Gastroesophageal sphincter (tissue), 4 donors: ENCODE results near the gene PLIN5. TPM values are rescaled to one million over a fixed set of nuclear protein-coding genes. Genes with fewer than 3 reads are reported as not detected.

Experiments used
- ATAC-seq: fragments of 150-250 bp; one replicate; pipeline ENCODE4 v1.9.1; 2016; ENCODE audit warnings: mild to moderate bottlenecking, moderate library complexity
- H3K27ac ChIP-seq, 4 donors: fragments of 200-600 bp; sonication (generic) in 3 of 4; 1 replicate in 3 of 4; 2 replicates in 1 of 4; pipeline ENCODE4 v1.5.1; 2016 to 2019
- H3K27me3 ChIP-seq: fragments of 200-600 bp; sonication (generic); one replicate; pipeline ENCODE4 v1.5.1; 2019
- H3K36me3 ChIP-seq, 2 donors: fragments of 200-600 bp; sonication (generic); one replicate each; pipeline ENCODE4 v1.5.1; 2019; ENCODE audit warnings: control low read depth in 1 of 2
- H3K4me1 ChIP-seq, 3 donors: fragments of 200-600 bp; sonication (generic); 1 replicate in 2 of 3; 2 replicates in 1 of 3; pipeline ENCODE4 v1.5.1; 2016 to 2019; ENCODE audit warnings: control low read depth in 2 of 3
- H3K4me3 ChIP-seq, 2 donors: fragments of 200-600 bp; sonication (generic); one replicate each; pipeline ENCODE4 v1.5.1; 2019; ENCODE audit warnings: mild to moderate bottlenecking in 1 of 2, moderate library complexity in 1 of 2
- H3K9me3 ChIP-seq, 3 donors: fragments of 200-600 bp; sonication (generic); one replicate each; pipeline ENCODE4 v1.5.1; 2017 to 2019; ENCODE audit warnings: control low read depth in 2 of 3
- CTCF ChIP-seq, 4 experiments: fragments of 200-600 bp in 2 of 4; fragments of 450-650 bp in 2 of 4; sonication (generic) in 1 of 4; IDR thresholded peaks; one replicate each; pipeline ENCODE4 v1.5.1; 2017 to 2019; ENCODE audit warnings: antibody characterized with exemption in 4 of 4, mild to moderate bottlenecking in 2 of 4, moderate library complexity in 2 of 4
- EP300 ChIP-seq: sonication (generic); formaldehyde crosslinking; IDR thresholded peaks from one replicate; pipeline ENCODE4 v1.6.1; 2017; ENCODE audit warnings: antibody characterized with exemption, mild to moderate bottlenecking
- POLR2A ChIP-seq, 2 donors: fragments of 450-650 bp; IDR thresholded peaks; one replicate each; pipeline ENCODE4 v1.6.1; 2017; ENCODE audit warnings: antibody characterized with exemption in 2 of 2, mild to moderate bottlenecking in 2 of 2, moderate library complexity in 1 of 2
- POLR2AphosphoS5 ChIP-seq: sonication (generic); formaldehyde crosslinking; IDR thresholded peaks from one replicate; pipeline ENCODE4 v1.6.1; 2017; ENCODE audit warnings: antibody characterized with exemption
- WGBS, 2 donors: methylation state at CpG; one replicate each; pipeline ENCODE4 v1.1.5; 2018; ENCODE audit warnings: low coverage in 1 of 2; 5-methylcytosine and 5-hydroxymethylcytosine counted together
- total RNA-seq, 4 donors: library from RNA; depleted of rRNA; stranded (reverse); fragments of >200 nt; gene quantifications; one replicate each; pipeline ENCODE4 v1.1.0, GENCODE V29; 2016

The PLIN5 gene
- total RNA-seq, 4 donors from 2014 or later, result 0.49 to 24.3 (median 11.2) TPM

DNA sequence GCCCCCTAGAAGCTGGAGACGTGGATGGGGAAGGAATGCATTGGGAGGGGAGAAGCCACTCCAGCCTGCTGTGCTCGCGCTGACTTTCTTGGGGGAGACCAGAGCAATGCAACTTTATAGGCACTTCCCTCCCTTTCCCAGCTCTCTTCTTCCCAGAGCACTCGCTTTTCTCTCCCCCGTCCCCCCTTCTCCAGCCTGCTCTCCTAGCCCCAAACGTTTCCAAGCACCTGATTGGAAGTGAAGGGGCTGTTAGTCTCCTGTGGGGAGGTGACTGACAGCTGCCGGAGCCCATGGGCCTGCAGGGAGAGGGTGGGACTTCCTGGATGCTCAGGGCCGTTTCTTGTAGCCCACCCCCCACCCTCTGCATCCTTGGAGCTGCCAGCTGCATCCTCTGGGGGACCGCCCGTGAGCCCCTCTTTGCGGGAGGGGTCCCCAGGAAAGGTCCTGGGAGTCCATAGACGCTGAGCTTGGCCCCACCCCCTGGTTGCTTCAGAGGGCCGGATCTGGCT lies 60.5 kb downstream of the PLIN5 start:
- Histone ChIP-seq H3K4me1 (peaks cover 3 to 35% (median 20%) of the 10 kb centered on the region in 3 donors), H3K4me3 (peak overlapping the region in 1 of 2 donors; percentile 98), H3K36me3 (peaks cover 0 to 46% of the 10 kb centered on the region in 2 donors), H3K9me3 (no peaks in the 10 kb centered on the region), H3K27ac (peak overlapping the region in 3 of 4 donors; percentile 3 to 80 (median 43)), H3K27me3 (no peaks in the 10 kb centered on the region)
- TF ChIP-seq POLR2AphosphoS5 (no peak), CTCF (IDR thresholded peaks at IDR 0.05) (no peak), EP300 (no peak), POLR2A (IDR thresholded peaks at IDR 0.05) (no peak)
- 5% methylated on average over 7 of the region's 13 CpGs; no CpG with 5 or more reads in 1 of the 2 donors for WGBS, 2 donors
- ATAC-seq, result no peak

- WGBS, 2 donors, result 11 to 13% methylated on average over 10 to 14 of the region's 23 CpGs
- Histone ChIP-seq H3K4me1 (peaks cover 3 to 35% (median 20%) of the 10 kb centered on the region in 3 donors), H3K4me3 (peak overlapping the region in 1 of 2 donors; percentile 98), H3K27ac (peak overlapping the region in 3 of 4 donors; percentile 3 to 80 (median 43)), H3K9me3 (no peaks in the 10 kb centered on the region), H3K27me3 (no peaks in the 10 kb centered on the region), H3K36me3 (peaks cover 0 to 40% of the 10 kb centered on the region in 2 donors)
- TF ChIP-seq CTCF (IDR thresholded peaks at IDR 0.05) (no peak), POLR2A (IDR thresholded peaks at IDR 0.05) (no peak), EP300 (no peak), POLR2AphosphoS5 (no peak)
- ATAC-seq, result no peak
Measured at GRCh38 chr19:4473763-4474513, 61.1 kb downstream of the PLIN5 start.

DNA sequence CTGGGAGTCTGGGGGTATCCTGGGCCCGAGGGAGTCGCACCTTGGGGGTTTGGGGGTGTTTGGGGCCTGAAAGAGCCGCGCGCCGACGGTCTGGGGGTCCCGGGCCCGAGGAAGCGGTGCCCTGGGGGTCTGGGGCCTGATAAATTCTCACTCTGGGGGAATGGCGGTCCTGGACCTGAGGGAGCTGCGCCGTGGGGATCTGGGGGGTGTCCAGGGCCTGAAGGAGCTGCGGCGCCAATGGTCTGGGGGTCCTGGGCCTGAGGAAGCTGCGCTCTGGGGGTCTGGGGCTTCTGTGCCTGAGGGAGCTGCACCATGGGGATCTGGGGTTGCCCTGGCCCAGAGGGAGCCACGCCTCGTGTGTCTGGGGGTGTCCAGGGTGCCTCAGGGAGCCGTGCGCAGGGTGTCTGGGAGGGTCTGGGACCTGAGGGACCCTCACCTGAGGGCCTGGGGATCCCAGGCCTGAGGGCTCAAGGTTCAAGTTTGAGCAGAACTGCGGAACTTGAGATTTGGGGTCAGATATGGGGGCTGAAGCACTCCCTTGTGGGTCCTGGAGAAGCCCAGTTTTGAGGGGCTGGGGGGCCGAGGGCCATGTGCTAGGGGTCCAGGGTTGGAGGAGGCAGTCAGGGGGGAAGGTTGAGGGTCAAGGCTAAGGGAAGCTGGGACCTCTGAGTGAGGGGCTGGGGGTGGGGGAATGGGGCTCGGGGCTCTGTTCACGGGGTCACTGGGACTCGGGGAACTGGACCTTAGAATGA lies 61.8 kb downstream of the PLIN5 start:
- Histone ChIP-seq H3K27ac (peak overlapping the region in 2 of 4 donors; percentile 80 to 87), H3K4me3 (peak overlapping the region; percentile 68 to 98), H3K9me3 (no peaks in the 10 kb centered on the region), H3K4me1 (peaks cover 3 to 35% (median 20%) of the 10 kb centered on the region in 3 donors), H3K36me3 (peaks cover 0 to 32% of the 10 kb centered on the region in 2 donors), H3K27me3 (no peaks in the 10 kb centered on the region)
- TF ChIP-seq CTCF (IDR thresholded peaks at IDR 0.05), result no peak
- no peak for TF ChIP-seq POLR2AphosphoS5
- no peak for TF ChIP-seq EP300
- TF ChIP-seq POLR2A (IDR thresholded peaks at IDR 0.05), result no peak
- no peak for ATAC-seq
- 30 to 42% methylated on average over 2 to 3 of the region's 25 CpGs for WGBS, 2 donors

Other genes starting within 250 kb of the PLIN5 start
- under 1 TPM in 2 of 4 donors, not detected in 2; 0.35 to 0.67 TPM for gene TMIGD2, start 232.8 kb downstream of the PLIN5 start, total RNA-seq
- under 1 TPM in 1 of 4 donors, not detected in 3; 0.67 TPM for gene FSD1, start 230.6 kb downstream of the PLIN5 start, total RNA-seq
- gene STAP2, start 196.4 kb downstream of the PLIN5 start, total RNA-seq, result 1 to 10 TPM in 3 of 4 donors, not detected in 1; 1.4 to 5.6 (median 4.9) TPM
- gene MPND, start 191.7 kb downstream of the PLIN5 start, total RNA-seq, result 1 to 10 TPM; 4.7 to 7.5 (median 6.0) TPM
- gene SH3GL1, start 134.7 kb downstream of the PLIN5 start, total RNA-seq, result 10 to 100 TPM; 48.2 to 67.7 (median 53.0) TPM
- 10 to 100 TPM in 1 of 4 donors, 1 to 10 TPM in 3; 2.4 to 11.9 (median 7.4) TPM for gene CHAF1A, start 132.6 kb downstream of the PLIN5 start, total RNA-seq
- gene UBXN6, start 77.4 kb downstream of the PLIN5 start, total RNA-seq, result 100 to 1,000 TPM in 1 of 4 donors, 10 to 100 TPM in 3; 62.6 to 130 (median 80.6) TPM
- gene HDGFL2, start 62.9 kb downstream of the PLIN5 start, total RNA-seq, result 10 to 100 TPM; 33.3 to 49.5 (median 36.2) TPM
- gene PLIN4, start 16.7 kb downstream of the PLIN5 start, total RNA-seq, result 100 to 1,000 TPM in 1 of 4 donors, 10 to 100 TPM in 3; 66.0 to 145 (median 87.5) TPM
- 1 to 10 TPM in 2 of 4 donors, not detected in 2; 2.1 to 8.5 TPM for gene LRG1, start 4.8 kb upstream of the PLIN5 start, total RNA-seq
- 10 to 100 TPM in 1 of 4 donors, 1 to 10 TPM in 3; 2.0 to 12.4 (median 7.3) TPM for gene SEMA6B, start 24.5 kb upstream of the PLIN5 start, total RNA-seq
- 10 to 100 TPM in 1 of 4 donors, 1 to 10 TPM in 3; 5.8 to 16.4 (median 7.0) TPM for gene TNFAIP8L1, start 104.3 kb upstream of the PLIN5 start, total RNA-seq
- gene MYDGF, start 135.1 kb upstream of the PLIN5 start, total RNA-seq, result 10 to 100 TPM; 20.5 to 44.6 (median 30.1) TPM
- 10 to 100 TPM; 35.0 to 82.1 (median 42.0) TPM for gene DPP9, start 188.6 kb upstream of the PLIN5 start, total RNA-seq